ENCODE measurements around the gene SEMA3G.
A peak's percentile ranks its signal among the peaks of the same experiment; 100 is the strongest.

Gene SEMA3G

GRCh38 chr3:52484680-52485461 lies 40.0 kb upstream of the SEMA3G start:
- H3K4me3 ChIP-seq (ENCODE audit: low read depth, low read length): no peak overlapping the region
- in situ Hi-C loops (cut with HindIII; ENCODE audit: low sequenced_read_pairs): no loop called here
- TF ChIP-seq, protein P1, sequence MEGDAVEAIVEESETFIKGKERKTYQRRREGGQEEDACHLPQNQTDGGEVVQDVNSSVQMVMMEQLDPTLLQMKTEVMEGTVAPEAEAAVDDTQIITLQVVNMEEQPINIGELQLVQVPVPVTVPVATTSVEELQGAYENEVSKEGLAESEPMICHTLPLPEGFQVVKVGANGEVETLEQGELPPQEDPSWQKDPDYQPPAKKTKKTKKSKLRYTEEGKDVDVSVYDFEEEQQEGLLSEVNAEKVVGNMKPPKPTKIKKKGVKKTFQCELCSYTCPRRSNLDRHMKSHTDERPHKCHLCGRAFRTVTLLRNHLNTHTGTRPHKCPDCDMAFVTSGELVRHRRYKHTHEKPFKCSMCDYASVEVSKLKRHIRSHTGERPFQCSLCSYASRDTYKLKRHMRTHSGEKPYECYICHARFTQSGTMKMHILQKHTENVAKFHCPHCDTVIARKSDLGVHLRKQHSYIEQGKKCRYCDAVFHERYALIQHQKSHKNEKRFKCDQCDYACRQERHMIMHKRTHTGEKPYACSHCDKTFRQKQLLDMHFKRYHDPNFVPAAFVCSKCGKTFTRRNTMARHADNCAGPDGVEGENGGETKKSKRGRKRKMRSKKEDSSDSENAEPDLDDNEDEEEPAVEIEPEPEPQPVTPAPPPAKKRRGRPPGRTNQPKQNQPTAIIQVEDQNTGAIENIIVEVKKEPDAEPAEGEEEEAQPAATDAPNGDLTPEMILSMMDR (IDR thresholded peaks at IDR 0.05; ENCODE audit: low read depth, low read length, missing control alignments): no peak
- DNase-seq (ENCODE audit: low read depth): no peak

- no peak overlapping the region for H3K4me3 ChIP-seq (ENCODE audit: low read depth, low read length)
- in situ Hi-C loops (cut with HindIII; ENCODE audit: low sequenced_read_pairs): no loop called here
- no peak for DNase-seq (ENCODE audit: low read depth)
- TF ChIP-seq, protein P1 (IDR thresholded peaks at IDR 0.05; ENCODE audit: low read depth, low read length, missing control alignments): no peak
Measured at GRCh38 chr3:52483577-52484381, 38.9 kb upstream of the SEMA3G start.

DNA sequence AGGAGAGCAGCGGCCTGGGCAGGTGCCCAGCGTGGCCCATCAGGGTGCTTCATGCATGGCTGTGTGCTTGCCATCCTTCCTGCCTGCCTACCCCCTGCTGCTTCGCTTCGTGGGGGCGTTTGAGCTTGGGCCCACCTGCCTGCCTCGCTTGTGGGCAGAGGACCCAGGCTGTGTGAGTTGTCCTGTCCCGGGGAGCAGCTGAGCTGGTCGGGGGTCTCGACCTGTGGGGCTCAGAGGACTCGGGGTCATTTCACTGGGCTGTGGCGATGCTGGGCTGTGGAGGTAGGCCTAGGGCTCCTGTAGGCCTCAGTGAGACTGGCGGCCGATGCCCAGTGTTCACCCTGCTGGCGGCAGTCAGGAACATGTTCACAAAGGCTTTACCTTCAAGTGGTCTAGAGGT lies 38.2 kb upstream of the SEMA3G start:
- no peak for DNase-seq (ENCODE audit: low read depth)
- TF ChIP-seq, protein P1 (IDR thresholded peaks at IDR 0.05; ENCODE audit: low read depth, low read length, missing control alignments): no peak
- in situ Hi-C loops (cut with HindIII; ENCODE audit: low sequenced_read_pairs): no loop called here
- H3K4me3 ChIP-seq (ENCODE audit: low read depth, low read length): no peak overlapping the region

DNA sequence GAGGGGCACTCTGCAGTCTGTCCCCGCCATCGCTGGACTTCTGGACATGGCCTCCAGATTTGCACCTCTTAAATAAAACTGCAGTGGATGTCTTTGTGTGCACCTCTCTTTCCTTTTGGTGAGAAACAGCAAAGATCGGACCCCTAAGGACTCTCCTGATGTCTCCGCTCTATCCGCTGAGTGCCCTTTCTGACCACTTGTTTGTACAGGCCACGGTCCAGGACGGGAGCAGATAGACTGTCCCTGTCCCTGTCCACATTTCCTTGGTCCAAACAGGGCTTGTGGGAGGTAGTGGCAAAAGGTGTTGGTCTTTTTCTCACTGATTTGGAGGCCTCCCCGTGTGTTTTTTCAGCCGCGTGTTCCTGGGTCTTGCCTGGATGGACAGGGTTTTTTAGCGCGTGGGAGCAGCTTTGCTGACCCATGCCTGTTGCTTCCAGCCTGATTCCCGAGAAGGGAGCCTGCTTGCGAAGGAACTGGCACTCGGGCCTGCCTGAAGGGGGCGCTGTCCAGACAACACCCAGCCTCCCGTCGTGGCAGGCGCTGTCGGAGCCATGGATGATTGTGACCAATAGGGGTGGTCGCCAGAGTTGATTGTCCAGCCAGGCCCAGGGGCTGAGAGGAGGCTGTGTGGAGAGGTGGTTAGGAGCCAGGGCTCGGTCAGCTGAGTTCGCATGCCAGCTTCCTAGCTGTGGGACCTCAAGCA lies 37.1 kb upstream of the SEMA3G start:
- in situ Hi-C loops (cut with HindIII; ENCODE audit: low sequenced_read_pairs): no loop called here
- TF ChIP-seq, protein P1 (IDR thresholded peaks at IDR 0.05; ENCODE audit: low read depth, low read length, missing control alignments): peak; percentile 34
- no peak for DNase-seq (ENCODE audit: low read depth)

GRCh38 chr3:52480768-52481715 lies 36.1 kb upstream of the SEMA3G start:
- in situ Hi-C loops (cut with HindIII; ENCODE audit: low sequenced_read_pairs): no loop called here
- TF ChIP-seq, protein P1 (IDR thresholded peaks at IDR 0.05; ENCODE audit: low read depth, low read length, missing control alignments): no peak

More for the DNA sequence above, 37.1 kb upstream of the SEMA3G start:
- H3K4me3 ChIP-seq (ENCODE audit: low read depth, low read length): no peak overlapping the region

More at GRCh38 chr3:52480768-52481715, 36.1 kb upstream of the SEMA3G start:
- H3K4me3 ChIP-seq (ENCODE audit: low read depth, low read length): no peak overlapping the region
- no peak for DNase-seq (ENCODE audit: low read depth)

All from astrocyte of the cerebellum (primary cell).